Body of pancreas (tissue), 4 donors: ENCODE data around the gene PDE10A. TPM values are rescaled to one million over a fixed set of nuclear protein-coding genes. Genes with fewer than 3 reads are reported as not detected.

Experiments
- ATAC-seq: fragments of 150-250 bp; one replicate; pipeline ENCODE4 v1.9.1; 2016
- DNase-seq, 4 donors: peaks; one replicate each; pipeline ENCODE4 v3.0.0-alpha.2; 2019
- H3K27ac ChIP-seq, 4 donors: fragments of 200-600 bp; sonication (generic); 1 replicate in 3 of 4; 2 replicates in 1 of 4; pipeline versions ENCODE4 v1.5.1 to v1.6.1; 2016 to 2019; ENCODE audit warnings: mild to moderate bottlenecking in 1 of 4, mixed read lengths in 1 of 4, moderate library complexity in 1 of 4
- H3K27me3 ChIP-seq, 2 donors: fragments of 200-600 bp; sonication (generic); one replicate each; pipeline ENCODE4 v1.6.0; 2016; ENCODE audit warnings: mild to moderate bottlenecking in 1 of 2
- H3K36me3 ChIP-seq, 2 donors: fragments of 200-600 bp; sonication (generic); replicated peaks in 1 of 2; 2 replicates each; pipeline ENCODE4 v1.5.1; 2016; ENCODE audit warnings: low read depth in 2 of 2; ENCODE audit not compliant: insufficient read depth in 1 of 2
- H3K4me1 ChIP-seq: fragments of 200-600 bp; sonication (generic); one replicate; pipeline ENCODE4 v1.6.0; 2016
- H3K4me3 ChIP-seq, 2 donors: fragments of 200-600 bp; sonication (generic); 1 replicate in 1 of 2; 2 replicates in 1 of 2; pipeline ENCODE4 v1.5.1; 2016 to 2019
- H3K9me3 ChIP-seq, 3 donors: fragments of 200-600 bp; sonication (generic); 1 replicate in 2 of 3; 2 replicates in 1 of 3; pipeline ENCODE4 v1.5.1; 2016
- POLR2A ChIP-seq, 3 donors: fragments of 450-650 bp; IDR thresholded peaks; one replicate each; pipeline ENCODE4 v1.6.1; 2016; ENCODE audit warnings: antibody characterized with exemption in 3 of 3, mild to moderate bottlenecking in 2 of 3
- WGBS, 2 donors: methylation state at CpG; one replicate each; pipeline ENCODE4 v1.1.5; 2017; 5-methylcytosine and 5-hydroxymethylcytosine counted together
- intact Hi-C: fragments of 100-400 bp; cut with DNase I; formaldehyde crosslinking; loops from one replicate; pipeline ENCODE4 v1.15.1; 2023
- total RNA-seq, 2 donors: library from RNA; depleted of rRNA; stranded (reverse); fragments of >200 nt; gene quantifications; one replicate each; pipeline ENCODE4 v1.1.0, GENCODE V29; 2016
- TF ChIP-seq, protein P1 (sequence below), 7 experiments: fragments of 450-650 bp in 4 of 7; fragments of 200-600 bp in 3 of 7; sonication (generic) in 3 of 7; IDR thresholded peaks; one replicate each; pipeline ENCODE4 v1.5.1; 2016 to 2019; ENCODE audit warnings: antibody characterized with exemption in 7 of 7

The PDE10A gene
- total RNA-seq, 2 donors from 2014 or later: 3.9 to 16.8 TPM

GRCh38 chr6:165426892-165427291, 236.1 kb downstream of the PDE10A start:
- intact Hi-C loops: no loop called here
- no peaks in the 10 kb centered on the region for H3K27me3 ChIP-seq
- 58 to 72% methylated on average over 2 of the region's 2 CpGs for WGBS, 2 donors
- no peak overlapping the region for H3K4me3 ChIP-seq
- H3K4me1 ChIP-seq: no peaks in the 10 kb centered on the region
- H3K9me3 ChIP-seq: no peaks in the 10 kb centered on the region
- no peak for TF ChIP-seq POLR2A (IDR thresholded peaks at IDR 0.05)
- TF ChIP-seq, protein P1, sequence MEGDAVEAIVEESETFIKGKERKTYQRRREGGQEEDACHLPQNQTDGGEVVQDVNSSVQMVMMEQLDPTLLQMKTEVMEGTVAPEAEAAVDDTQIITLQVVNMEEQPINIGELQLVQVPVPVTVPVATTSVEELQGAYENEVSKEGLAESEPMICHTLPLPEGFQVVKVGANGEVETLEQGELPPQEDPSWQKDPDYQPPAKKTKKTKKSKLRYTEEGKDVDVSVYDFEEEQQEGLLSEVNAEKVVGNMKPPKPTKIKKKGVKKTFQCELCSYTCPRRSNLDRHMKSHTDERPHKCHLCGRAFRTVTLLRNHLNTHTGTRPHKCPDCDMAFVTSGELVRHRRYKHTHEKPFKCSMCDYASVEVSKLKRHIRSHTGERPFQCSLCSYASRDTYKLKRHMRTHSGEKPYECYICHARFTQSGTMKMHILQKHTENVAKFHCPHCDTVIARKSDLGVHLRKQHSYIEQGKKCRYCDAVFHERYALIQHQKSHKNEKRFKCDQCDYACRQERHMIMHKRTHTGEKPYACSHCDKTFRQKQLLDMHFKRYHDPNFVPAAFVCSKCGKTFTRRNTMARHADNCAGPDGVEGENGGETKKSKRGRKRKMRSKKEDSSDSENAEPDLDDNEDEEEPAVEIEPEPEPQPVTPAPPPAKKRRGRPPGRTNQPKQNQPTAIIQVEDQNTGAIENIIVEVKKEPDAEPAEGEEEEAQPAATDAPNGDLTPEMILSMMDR (IDR thresholded peaks at IDR 0.05): no peak
- no peak overlapping the region for H3K27ac ChIP-seq
- H3K36me3 ChIP-seq: no peaks in the 10 kb centered on the region
- DNase-seq (no peak), ATAC-seq (no peak)

GRCh38 chr6:165422192-165422591, 240.8 kb downstream of the PDE10A start:
- Histone ChIP-seq H3K27ac (no peak overlapping the region), H3K4me3 (no peak overlapping the region), H3K4me1 (no peaks in the 10 kb centered on the region), H3K36me3 (no peaks in the 10 kb centered on the region), H3K9me3 (no peaks in the 10 kb centered on the region), H3K27me3 (no peaks in the 10 kb centered on the region)
- no peak for ATAC-seq
- no peak for TF ChIP-seq POLR2A (IDR thresholded peaks at IDR 0.05)
- TF ChIP-seq, protein P1 (IDR thresholded peaks at IDR 0.05): no peak
- intact Hi-C loops: no loop called here
- WGBS, 2 donors: 90% methylated on average over 11 of the region's 11 CpGs
- no peak for DNase-seq

GRCh38 chr6:165417278-165417865, 245.7 kb downstream of the PDE10A start:
- intact Hi-C loops: no loop called here
- H3K27ac ChIP-seq: no peak overlapping the region
- H3K36me3 ChIP-seq: no peaks in the 10 kb centered on the region
- no peak overlapping the region for H3K4me3 ChIP-seq
- WGBS, 2 donors: 62 to 72% methylated on average over 6 of the region's 6 CpGs
- DNase-seq (no peak), ATAC-seq (no peak)
- no peaks in the 10 kb centered on the region for H3K9me3 ChIP-seq
- H3K4me1 ChIP-seq: no peaks in the 10 kb centered on the region
- no peaks in the 10 kb centered on the region for H3K27me3 ChIP-seq
- no peak for TF ChIP-seq POLR2A (IDR thresholded peaks at IDR 0.05)
- TF ChIP-seq, protein P1 (IDR thresholded peaks at IDR 0.05): no peak

DNA sequence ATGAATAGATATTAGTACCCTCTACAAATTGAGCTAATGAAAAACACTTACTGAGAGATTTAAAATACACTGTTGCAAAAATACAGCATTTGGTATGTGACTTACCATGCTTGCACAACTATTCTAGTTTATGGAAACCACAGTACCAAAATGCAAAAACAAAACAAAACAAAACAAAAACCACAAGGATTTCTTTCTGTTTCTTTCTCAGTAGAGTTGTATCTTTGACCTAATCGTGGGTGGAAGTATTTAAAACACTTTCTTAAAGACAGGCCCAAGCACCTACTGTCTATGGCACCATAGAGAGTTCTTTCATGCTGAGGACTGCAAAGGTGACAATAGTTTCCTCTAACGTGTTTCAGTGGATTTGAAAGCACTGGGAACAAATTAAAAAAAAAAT, 258.3 kb downstream of the PDE10A start:
- H3K4me1 ChIP-seq: no peaks in the 10 kb centered on the region
- no peak for DNase-seq
- no peak for TF ChIP-seq POLR2A (IDR thresholded peaks at IDR 0.05)
- TF ChIP-seq, protein P1 (IDR thresholded peaks at IDR 0.05): no peak
- no peaks in the 10 kb centered on the region for H3K36me3 ChIP-seq
- H3K27me3 ChIP-seq: no peaks in the 10 kb centered on the region
- no peak overlapping the region for H3K4me3 ChIP-seq
- 9 to 15% methylated on average over 2 of the region's 2 CpGs for WGBS, 2 donors
- no peak overlapping the region for H3K27ac ChIP-seq
- no peaks in the 10 kb centered on the region for H3K9me3 ChIP-seq
- intact Hi-C loops: no loop called here
- no peak for ATAC-seq

GRCh38 chr6:165404296-165404695, 258.7 kb downstream of the PDE10A start:
- intact Hi-C loops: no loop called here
- ATAC-seq: no peak
- H3K27me3 ChIP-seq: no peaks in the 10 kb centered on the region
- WGBS, 2 donors: 76 to 88% methylated on average over 2 of the region's 2 CpGs
- no peak overlapping the region for H3K27ac ChIP-seq
- no peaks in the 10 kb centered on the region for H3K36me3 ChIP-seq
- H3K4me3 ChIP-seq: no peak overlapping the region
- no peaks in the 10 kb centered on the region for H3K9me3 ChIP-seq
- TF ChIP-seq POLR2A (IDR thresholded peaks at IDR 0.05): no peak
- TF ChIP-seq, protein P1 (IDR thresholded peaks at IDR 0.05): no peak
- H3K4me1 ChIP-seq: no peaks in the 10 kb centered on the region
- no peak for DNase-seq
